ENCODE results near the gene GNAZ.
A peak's percentile ranks its signal among the peaks of the same experiment; 100 is the strongest.

GNAZ gene

GRCh38 chr22:23091760-23092159, 21.4 kb downstream of the GNAZ start:
- DNase-seq (ENCODE audit: low read depth): no peak
- no peak overlapping the region for H3K4me3 ChIP-seq (ENCODE audit: low read depth, low read length)
- TF ChIP-seq POLR2A (IDR thresholded peaks at IDR 0.05; ENCODE audit: extremely low read depth, insufficient read length) (no peak), MAX (IDR thresholded peaks at IDR 0.05; ENCODE audit: low read depth, low read length) (no peak), MYC (IDR thresholded peaks at IDR 0.05; ENCODE audit: low read depth, low read length) (no peak)
- TF ChIP-seq, protein P1, sequence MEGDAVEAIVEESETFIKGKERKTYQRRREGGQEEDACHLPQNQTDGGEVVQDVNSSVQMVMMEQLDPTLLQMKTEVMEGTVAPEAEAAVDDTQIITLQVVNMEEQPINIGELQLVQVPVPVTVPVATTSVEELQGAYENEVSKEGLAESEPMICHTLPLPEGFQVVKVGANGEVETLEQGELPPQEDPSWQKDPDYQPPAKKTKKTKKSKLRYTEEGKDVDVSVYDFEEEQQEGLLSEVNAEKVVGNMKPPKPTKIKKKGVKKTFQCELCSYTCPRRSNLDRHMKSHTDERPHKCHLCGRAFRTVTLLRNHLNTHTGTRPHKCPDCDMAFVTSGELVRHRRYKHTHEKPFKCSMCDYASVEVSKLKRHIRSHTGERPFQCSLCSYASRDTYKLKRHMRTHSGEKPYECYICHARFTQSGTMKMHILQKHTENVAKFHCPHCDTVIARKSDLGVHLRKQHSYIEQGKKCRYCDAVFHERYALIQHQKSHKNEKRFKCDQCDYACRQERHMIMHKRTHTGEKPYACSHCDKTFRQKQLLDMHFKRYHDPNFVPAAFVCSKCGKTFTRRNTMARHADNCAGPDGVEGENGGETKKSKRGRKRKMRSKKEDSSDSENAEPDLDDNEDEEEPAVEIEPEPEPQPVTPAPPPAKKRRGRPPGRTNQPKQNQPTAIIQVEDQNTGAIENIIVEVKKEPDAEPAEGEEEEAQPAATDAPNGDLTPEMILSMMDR (IDR thresholded peaks at IDR 0.05; ENCODE audit: low read depth, low read length): no peak

GRCh38 chr22:23092217-23092955, 22.1 kb downstream of the GNAZ start:
- no peak overlapping the region for H3K4me3 ChIP-seq (ENCODE audit: low read depth, low read length)
- DNase-seq (ENCODE audit: low read depth): no peak
- TF ChIP-seq, protein P1 (IDR thresholded peaks at IDR 0.05; ENCODE audit: low read depth, low read length): no peak
- no peak for TF ChIP-seq MAX (IDR thresholded peaks at IDR 0.05; ENCODE audit: low read depth, low read length)
- TF ChIP-seq MYC (IDR thresholded peaks at IDR 0.05; ENCODE audit: low read depth, low read length): no peak
- TF ChIP-seq POLR2A (IDR thresholded peaks at IDR 0.05; ENCODE audit: extremely low read depth, insufficient read length): no peak

DNA sequence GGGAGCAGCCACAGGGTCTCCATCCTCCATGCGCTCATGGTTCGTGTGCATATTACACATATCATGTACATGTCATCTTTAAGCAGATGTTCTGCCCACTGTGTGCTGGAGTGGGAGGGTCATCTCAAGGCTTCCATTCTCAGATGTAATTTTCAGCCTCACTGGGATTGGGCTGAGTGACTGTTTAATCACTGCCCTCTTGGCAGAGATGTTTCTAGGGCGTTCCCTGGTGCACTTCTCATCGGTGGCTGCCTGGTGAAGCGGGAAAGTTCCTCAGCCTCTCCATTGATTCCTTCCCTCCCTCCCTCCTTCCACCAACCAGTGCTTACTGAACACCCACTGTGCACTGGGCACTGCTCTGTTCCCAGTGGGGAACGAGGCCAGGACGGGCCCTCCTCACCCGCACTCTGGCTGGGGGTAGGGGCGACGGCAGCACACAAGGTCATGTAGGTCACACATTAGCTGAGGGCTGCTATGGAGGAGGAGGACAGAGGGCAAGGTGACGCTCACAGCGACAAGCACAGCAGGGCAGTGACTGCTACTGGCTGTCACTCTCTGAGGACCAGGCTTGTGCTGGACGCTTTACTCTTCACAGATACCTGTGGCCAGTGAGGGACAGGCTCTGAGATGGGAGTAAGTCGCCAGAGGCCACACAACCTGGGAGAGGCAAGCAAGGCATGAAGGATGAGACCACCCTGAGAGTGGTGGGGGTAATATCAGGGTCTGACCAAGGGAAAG, 22.9 kb downstream of the GNAZ start:
- no peak for DNase-seq (ENCODE audit: low read depth)
- no peak overlapping the region for H3K4me3 ChIP-seq (ENCODE audit: low read depth, low read length)
- no peak for TF ChIP-seq POLR2A (IDR thresholded peaks at IDR 0.05; ENCODE audit: extremely low read depth, insufficient read length)
- no peak for TF ChIP-seq MYC (IDR thresholded peaks at IDR 0.05; ENCODE audit: low read depth, low read length)
- TF ChIP-seq, protein P1 (IDR thresholded peaks at IDR 0.05; ENCODE audit: low read depth, low read length): no peak

DNA sequence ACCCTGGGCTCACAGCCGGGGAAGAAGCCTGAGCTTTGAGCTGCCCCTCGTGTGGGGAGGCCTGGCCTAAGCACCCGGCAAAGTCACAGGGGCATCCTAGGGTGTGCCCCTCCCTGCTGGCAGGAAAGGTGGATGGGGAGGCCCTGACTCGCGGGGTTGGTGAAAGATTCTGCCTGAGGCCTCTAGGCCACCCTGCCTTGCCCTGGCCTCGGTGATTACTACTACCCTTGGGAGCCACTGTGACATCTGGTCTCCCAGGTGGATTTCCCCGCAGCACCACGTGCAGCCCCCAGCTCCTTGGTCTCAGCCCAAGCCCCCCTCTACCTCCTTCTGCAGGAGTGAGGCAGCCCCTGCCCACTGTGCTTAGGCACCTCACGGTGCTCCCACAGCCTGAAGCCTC, 23.9 kb downstream of the GNAZ start:
- H3K4me3 ChIP-seq (ENCODE audit: low read depth, low read length): no peak overlapping the region
- TF ChIP-seq MYC (IDR thresholded peaks at IDR 0.05; ENCODE audit: low read depth, low read length) (no peak), POLR2A (IDR thresholded peaks at IDR 0.05; ENCODE audit: extremely low read depth, insufficient read length) (no peak), MAX (IDR thresholded peaks at IDR 0.05; ENCODE audit: low read depth, low read length) (no peak)
- TF ChIP-seq, protein P1 (IDR thresholded peaks at IDR 0.05; ENCODE audit: low read depth, low read length): no peak
- no peak for DNase-seq (ENCODE audit: low read depth)

- no peak overlapping the region for H3K4me3 ChIP-seq (ENCODE audit: low read depth, low read length)
- DNase-seq (ENCODE audit: low read depth): no peak
- no peak for TF ChIP-seq MAX (IDR thresholded peaks at IDR 0.05; ENCODE audit: low read depth, low read length)
- TF ChIP-seq, protein P1 (IDR thresholded peaks at IDR 0.05; ENCODE audit: low read depth, low read length): peak; percentile 3
- no peak for TF ChIP-seq MYC (IDR thresholded peaks at IDR 0.05; ENCODE audit: low read depth, low read length)
Observed at GRCh38 chr22:23094695-23095681, 24.7 kb downstream of the GNAZ start.

Measured in NB4 (cell line).